ENCODE data around the gene CDYL2.

- no peak for TF ChIP-seq CTCF (IDR thresholded peaks at IDR 0.05)
- no peak for TF ChIP-seq POLR2A (IDR thresholded peaks at IDR 0.05)
These were observed 22.6 kb upstream of the CDYL2 start for GRCh38 chr16:80827007-80827406.

Measured in Peyer's patch (tissue), 4 donors.